GM19452 (cell line): ENCODE results near the gene FBLN2.

Source experiments
- ATAC-seq: cut with Tn5 transposase; IDR thresholded peaks from one replicate; pipeline ENCODE4 v1.9.1; 2021; ENCODE audit not compliant: unreplicated experiment

The FBLN2 gene

GRCh38 chr3:13598926-13599886, 50.3 kb downstream of the FBLN2 start:
- no peak for ATAC-seq

- no peak for ATAC-seq
Observed at GRCh38 chr3:13599887-13600450, 51.0 kb downstream of the FBLN2 start.

DNA sequence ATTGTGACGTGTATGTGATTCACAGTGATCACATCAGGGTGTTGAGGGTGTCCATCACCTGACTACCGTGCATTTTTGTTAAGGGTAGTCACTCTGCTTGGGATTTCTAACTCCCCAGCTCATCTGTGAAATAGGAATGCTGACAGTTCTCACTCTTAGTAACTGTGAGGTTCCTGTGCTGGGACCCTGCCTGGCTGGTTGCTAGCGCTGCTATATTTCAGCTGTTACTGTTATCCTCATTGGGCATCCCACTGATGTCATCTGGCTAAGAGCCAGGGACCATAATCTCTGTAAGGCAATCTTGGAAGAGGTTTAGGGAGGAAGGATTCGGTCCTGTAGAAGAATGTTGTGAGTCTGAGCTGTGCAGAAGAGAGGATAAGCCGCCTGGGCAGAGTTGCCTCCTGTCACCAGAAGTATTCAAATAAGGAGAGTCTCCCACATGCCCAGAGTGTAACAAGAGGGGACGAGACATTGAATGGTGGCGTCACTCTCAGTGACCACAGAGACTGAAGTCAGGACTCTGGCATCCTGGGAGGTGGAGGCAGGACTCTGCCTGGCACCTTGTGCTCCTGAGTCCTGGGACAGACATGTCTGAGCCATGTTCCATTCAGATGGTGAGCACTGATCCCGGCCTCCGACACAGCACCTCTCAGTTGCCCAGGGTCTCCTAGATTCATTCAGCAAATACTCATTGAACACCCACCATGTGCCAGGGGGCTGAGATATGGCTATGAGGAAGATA, 52.2 kb downstream of the FBLN2 start:
- ATAC-seq, result no peak

DNA sequence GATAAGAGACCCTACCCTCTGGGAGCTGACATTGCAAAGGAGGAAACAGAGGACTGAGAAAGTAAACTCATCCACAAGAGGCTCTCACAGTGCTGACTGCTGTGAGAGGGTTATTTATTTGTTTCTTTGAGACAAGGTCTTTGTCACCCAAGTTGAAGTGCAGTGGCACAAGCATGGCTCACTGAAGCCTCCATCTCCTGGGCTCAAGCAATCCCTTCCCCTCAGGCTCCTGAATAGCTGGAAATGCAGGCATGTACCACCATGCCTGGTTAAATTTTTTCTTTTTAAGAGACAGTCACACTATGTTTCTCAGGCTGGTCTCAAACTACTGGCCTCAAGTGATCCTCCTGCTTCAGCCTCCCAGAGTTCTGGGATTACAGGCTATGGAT, 52.8 kb downstream of the FBLN2 start:
- ATAC-seq, result no peak

GRCh38 chr3:13605555-13605954, 56.6 kb downstream of the FBLN2 start:
- no peak for ATAC-seq

DNA sequence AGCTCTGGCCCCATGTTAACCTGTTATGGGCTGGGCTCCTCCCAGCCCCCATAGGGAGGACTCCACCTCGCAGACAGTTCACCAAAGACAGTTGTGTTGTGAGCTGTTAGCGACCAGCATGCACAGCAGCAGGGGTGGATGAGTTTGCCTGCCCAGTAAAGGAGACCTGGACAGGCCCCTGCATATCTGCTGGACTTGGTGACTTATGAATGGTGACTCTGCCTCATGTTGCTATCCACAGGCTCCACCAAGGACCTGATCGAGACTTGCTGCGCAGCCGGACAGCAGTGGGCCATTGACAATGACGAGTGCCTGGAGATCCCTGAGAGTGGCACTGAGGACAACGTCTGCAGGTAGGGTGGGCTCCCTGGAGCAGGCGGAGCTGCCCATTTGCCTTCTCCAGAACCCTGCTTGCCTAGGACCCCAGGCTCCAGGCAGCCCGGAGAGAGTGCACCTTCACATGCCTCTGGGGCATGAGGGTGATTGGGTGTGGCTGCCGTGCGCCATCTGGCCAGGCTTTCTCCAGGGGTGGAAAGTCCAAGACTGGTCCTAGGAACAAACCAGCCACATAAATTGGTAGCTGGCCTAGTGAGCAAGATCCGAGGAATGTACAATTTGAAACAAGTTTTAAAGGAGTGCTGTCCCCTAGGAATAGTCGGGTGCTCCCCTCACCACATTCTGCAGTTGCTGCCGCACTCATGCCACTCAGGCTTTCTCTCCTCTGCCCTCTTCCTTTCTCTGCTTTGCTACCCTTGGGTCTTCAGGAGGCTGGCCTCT, 59.1 kb downstream of the FBLN2 start:
- no peak for ATAC-seq

DNA sequence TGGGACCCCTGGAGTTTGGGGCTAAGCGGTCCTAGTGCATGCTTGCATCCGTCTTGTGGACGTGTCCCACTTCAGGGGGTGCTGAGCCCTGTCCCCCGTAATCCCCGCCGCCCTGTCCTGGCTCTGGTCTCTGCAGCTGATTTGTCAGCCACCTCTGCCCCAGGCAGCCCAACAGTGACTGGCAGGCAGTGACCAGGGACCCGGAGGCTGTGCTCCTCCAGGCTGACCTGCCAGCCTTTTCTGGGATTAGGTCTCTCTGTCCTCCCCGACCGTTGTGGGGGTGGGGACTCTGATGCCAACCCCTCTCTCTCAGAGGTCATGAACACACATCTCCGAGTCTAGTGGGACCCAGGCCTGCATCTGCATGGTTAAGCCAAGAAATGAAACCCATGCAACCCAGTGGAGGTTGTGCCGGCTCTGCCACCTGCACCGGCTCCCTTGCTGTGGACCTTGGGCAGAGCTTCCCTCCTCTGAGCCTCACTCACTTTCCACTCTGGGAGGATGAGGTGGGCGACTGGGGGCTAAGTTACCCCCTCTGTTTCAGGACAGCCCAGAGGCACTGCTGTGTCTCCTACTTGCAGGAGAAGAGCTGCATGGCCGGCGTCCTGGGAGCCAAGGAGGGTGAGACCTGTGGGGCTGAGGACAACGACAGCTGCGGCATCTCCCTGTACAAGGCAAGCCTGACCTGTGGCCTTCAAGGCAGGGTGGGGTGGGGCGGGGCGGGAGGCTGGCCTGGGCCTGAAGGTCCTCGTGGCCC, 60.2 kb downstream of the FBLN2 start:
- no peak for ATAC-seq

- no peak for ATAC-seq
Observed at GRCh38 chr3:13610006-13610570, 61.2 kb downstream of the FBLN2 start.

- no peak for ATAC-seq
Observed at GRCh38 chr3:13611221-13611620, 62.3 kb downstream of the FBLN2 start.

DNA sequence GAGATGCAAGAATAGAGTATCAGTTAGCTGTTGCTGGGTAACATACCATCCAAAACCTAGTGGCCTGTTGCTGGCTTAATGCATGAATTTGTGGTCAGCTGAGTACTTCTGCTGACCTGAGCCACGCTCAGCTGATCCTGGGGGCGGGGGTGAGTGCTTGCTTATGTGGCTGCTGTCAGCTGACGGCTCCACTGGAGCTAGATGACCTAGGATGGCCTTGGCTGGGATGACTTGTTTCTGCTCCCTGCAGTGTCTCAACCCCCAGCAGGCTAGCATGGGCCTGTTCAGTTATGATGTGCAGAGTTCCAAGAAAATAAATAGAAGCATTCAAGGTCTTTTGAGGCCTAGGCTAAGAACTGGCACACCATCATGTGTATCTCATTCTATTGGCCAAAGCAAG, 63.9 kb downstream of the FBLN2 start:
- ATAC-seq, result no peak

- no peak for ATAC-seq
Observed at GRCh38 chr3:13613343-13614190, 64.6 kb downstream of the FBLN2 start.

GRCh38 chr3:13614607-13615006, 65.7 kb downstream of the FBLN2 start:
- ATAC-seq, result no peak

DNA sequence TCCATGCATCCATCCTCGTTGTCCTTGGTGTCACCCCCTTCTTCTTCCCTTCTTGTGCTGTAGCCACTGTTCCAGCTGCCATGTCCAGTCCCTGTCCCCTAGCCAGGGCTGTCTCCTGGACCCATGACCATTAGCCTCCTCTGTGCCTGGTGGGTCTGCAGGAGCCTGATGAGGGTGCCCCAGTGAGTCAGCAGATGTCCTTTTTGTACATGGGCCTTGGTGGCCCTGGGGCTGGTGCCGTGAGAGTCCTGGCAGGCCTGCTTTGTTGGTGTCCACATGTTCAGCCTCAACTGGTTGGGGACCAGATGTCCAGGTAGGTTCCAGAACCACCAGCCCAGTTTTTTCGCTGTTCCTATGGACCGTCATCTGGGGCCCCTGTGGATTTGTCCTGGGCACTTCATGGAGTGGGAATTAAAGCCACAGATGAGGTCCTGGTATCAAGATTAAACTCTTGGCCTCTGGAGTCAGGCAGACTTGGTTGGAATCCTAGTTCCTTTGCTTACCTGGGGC, 66.1 kb downstream of the FBLN2 start:
- no peak for ATAC-seq

GRCh38 chr3:13616359-13616758, 67.4 kb downstream of the FBLN2 start:
- no peak for ATAC-seq

- no peak for ATAC-seq
Observed at GRCh38 chr3:13617097-13617738, 68.3 kb downstream of the FBLN2 start.

- no peak for ATAC-seq
Observed at GRCh38 chr3:13617981-13618380, 69.1 kb downstream of the FBLN2 start.

DNA sequence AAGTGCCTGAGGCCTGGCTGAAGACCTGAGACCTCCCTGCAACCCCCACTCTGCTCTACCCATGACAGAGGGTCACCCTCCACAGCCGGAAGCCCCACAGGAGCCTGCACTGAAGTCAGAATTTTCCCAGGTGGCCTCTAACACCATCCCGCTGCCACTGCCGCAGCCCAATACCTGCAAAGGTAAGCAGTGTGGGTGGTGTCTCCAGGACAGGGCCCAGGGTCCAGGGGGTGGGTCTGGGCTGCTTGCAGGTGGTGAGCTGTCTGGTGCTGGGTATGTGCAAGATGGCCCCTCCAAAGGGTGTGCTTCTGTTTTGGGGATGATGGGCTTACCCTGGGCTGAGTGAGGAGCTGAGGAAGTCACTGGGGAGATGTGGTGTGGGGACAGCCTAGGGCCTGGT, 69.9 kb downstream of the FBLN2 start:
- ATAC-seq, result no peak

DNA sequence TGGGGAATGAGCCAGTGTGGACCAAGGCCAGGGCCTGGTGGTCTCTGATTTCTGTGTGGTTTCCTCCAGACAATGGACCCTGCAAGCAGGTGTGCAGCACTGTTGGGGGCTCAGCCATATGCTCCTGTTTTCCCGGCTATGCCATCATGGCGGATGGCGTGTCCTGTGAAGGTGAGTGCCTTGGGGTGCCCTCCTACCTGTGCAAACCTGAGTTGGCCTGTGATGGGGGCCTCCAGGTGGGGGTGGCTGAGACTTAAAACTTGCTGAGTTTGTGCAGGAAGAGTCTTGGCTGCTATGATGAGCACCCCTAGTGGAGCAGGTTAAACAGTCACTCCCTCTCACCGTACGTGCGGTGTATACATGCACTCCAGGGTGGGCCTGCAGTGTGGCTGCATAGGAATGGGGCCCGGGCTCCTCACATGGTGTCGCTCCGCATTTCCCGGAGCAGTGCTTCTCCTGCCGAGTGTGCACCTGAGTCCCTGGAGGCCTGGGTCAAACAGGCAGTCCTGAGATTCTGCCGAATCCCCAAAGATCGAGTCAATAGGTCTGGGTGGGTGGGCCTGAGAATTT, 70.8 kb downstream of the FBLN2 start:
- ATAC-seq, result no peak
